Aorta (tissue), 5 donors: ENCODE measurements around the gene TMEM179. TPM values are rescaled to one million over a fixed set of nuclear protein-coding genes. Genes with fewer than 3 reads are reported as not detected.

Experiments used
- ATAC-seq: fragments of 200-7000 bp; cut with Tn5 transposase; one replicate; pipeline ENCODE4 v1.9.1; 2022; ENCODE audit warnings: moderate library complexity; ENCODE audit not compliant: low FRiP score
- DNase-seq, 2 donors: peaks; one replicate each; pipeline ENCODE4 v3.0.0-alpha.2; 2020
- H3K27ac ChIP-seq, 2 donors: one replicate each; pipeline ENCODE4 v1.5.1; 2013; ENCODE audit warnings: low read length in 2 of 2, mild to moderate bottlenecking in 2 of 2, moderate library complexity in 2 of 2, control low read depth in 1 of 2, inconsistent platforms in 1 of 2, low read depth in 1 of 2
- H3K27me3 ChIP-seq, 2 donors: one replicate each; pipeline ENCODE4 v1.6.1; 2013; ENCODE audit warnings: control low read depth in 1 of 2, low read length in 1 of 2, mild to moderate bottlenecking in 1 of 2, moderate library complexity in 1 of 2; ENCODE audit not compliant: insufficient read depth in 2 of 2, control insufficient read depth in 1 of 2
- H3K36me3 ChIP-seq, 2 donors: one replicate each; pipeline ENCODE4 v1.6.1; 2013; ENCODE audit warnings: control low read depth in 1 of 2, low read length in 1 of 2, mild to moderate bottlenecking in 1 of 2; ENCODE audit not compliant: insufficient read depth in 2 of 2, control insufficient read depth in 1 of 2
- H3K4me1 ChIP-seq, 2 donors: one replicate each; pipeline ENCODE4 v1.6.1; 2013; ENCODE audit warnings: low read length in 2 of 2, control low read depth in 1 of 2, mild to moderate bottlenecking in 1 of 2, moderate library complexity in 1 of 2; ENCODE audit not compliant: insufficient read depth in 2 of 2, control insufficient read depth in 1 of 2
- H3K4me3 ChIP-seq, 2 donors: one replicate each; pipeline ENCODE4 v1.5.1; 2013; ENCODE audit warnings: low read length in 2 of 2, control low read depth in 1 of 2, mild to moderate bottlenecking in 1 of 2
- H3K9me3 ChIP-seq: one replicate; pipeline ENCODE4 v1.6.1; 2013; ENCODE audit warnings: mild to moderate bottlenecking, low read length; ENCODE audit not compliant: control insufficient read depth
- WGBS, 2 donors: extraction: QIAGEN DNeasy Blood & Tissue Kit; methylation state at CpG; one replicate each; pipeline ENCODE4 v1.1.7; 2013; 5-methylcytosine and 5-hydroxymethylcytosine counted together
- intact Hi-C, 2 donors: fragments of 100-400 bp; cut with DNase I; formaldehyde crosslinking; loops; one replicate each; pipeline versions ENCODE4 v1.14.2 to v1.15.0; 2022
- polyA plus RNA-seq, 2 donors: library from polyadenylated mRNA; stranded (reverse); fragments of 200-250 nt; gene quantifications; one replicate each; pipeline ENCODE4 v1.2.3, GENCODE V29; 2013
- total RNA-seq, 2 donors: library from RNA; stranded (reverse); fragmentation: NEBNext Ultra II Directional; extraction: Animal tissue kit (Norgen Biotek cat#: 25700); gene quantifications; one replicate each; pipeline ENCODE4 v1.2.1, GENCODE V29; 2021
- donor health status: healthy with polysubstance abuse.
- donor health status: Bipolar disorder and iron deficiency.
- donor health status: DM: no; HTN: no; CAD: no.
- donor health status: DM: no; HTN: no; CAD: no.
- donor health status: DM: yes; HTN: yes; CAD: no.

The TMEM179 gene
- total and polyA plus RNA-seq, 4 donors: not detected

GRCh38 chr14:104564744-104565679, 39.6 kb downstream of the TMEM179 start:
- no peak overlapping the region for H3K4me3 ChIP-seq
- intact Hi-C loops: loop anchor here (2.0 to 5.0 kb wide), 3 partner anchors 428 to 488 kb away; partner anchors contain the start of gene KIF26A (in 2 of the 2)
- no peak for ATAC-seq
- DNase-seq: no peak
- H3K27me3 ChIP-seq: no peaks in the 10 kb centered on the region
- no peaks in the 10 kb centered on the region for H3K4me1 ChIP-seq
- H3K27ac ChIP-seq: no peak overlapping the region
- 71% methylated on average over 30 of the region's 30 CpGs for WGBS, 2 donors
- H3K36me3 ChIP-seq: no peaks in the 10 kb centered on the region
- H3K9me3 ChIP-seq: no peaks in the 10 kb centered on the region

DNA sequence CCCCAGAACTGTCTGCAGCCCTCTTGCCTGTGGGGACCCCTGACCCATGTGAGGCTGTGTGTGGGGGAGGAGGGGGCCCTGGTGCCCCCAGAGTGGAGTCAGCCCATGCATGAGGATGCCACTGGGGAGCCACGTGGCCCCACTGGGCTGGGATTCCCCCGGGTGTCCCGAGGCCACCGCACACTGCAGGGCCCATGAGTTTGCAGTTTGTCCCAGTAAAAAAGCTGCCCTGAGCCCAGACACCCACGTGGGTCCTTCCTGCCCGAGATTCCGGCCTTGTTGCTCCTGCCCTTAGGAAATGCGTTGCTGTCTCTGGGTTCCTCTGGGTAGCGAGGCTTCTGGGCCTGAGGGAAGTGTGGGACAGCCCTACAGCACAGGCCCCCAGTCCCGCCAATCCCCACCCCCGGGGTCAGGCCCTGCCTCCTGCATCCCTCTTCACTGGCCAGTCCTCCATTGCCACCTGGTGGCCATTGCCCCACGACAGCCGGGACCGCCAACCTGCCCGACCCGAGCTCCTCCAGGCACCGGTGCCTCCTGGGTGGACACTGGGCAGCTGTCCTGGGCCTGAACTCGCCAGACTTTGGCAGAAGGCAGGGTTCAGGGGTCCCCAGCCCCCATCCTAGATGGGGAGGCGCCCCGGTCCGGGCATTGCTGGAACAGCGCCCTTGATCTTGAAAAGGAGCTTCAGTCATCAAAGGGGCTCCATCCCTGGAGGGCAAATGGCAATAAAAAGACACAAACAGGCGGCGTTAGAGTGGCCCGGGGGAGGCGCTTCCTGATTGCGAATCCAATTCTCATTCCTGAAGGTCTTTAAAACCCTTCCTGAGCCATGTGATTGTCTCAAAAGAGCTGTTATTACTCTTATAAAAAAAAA, 40.6 kb downstream of the TMEM179 start:
- Histone ChIP-seq H3K9me3 (no peaks in the 10 kb centered on the region), H3K27ac (no peak overlapping the region), H3K27me3 (no peaks in the 10 kb centered on the region), H3K36me3 (no peaks in the 10 kb centered on the region), H3K4me3 (no peak overlapping the region), H3K4me1 (no peaks in the 10 kb centered on the region)
- peak; percentile 73 to 89 for DNase-seq
- WGBS, 2 donors: 5% methylated on average over 27 of the region's 27 CpGs
- peak; percentile 49 for ATAC-seq
- intact Hi-C loops: loop anchor here (2.0 to 5.0 kb wide), 3 partner anchors 427 to 487 kb away; partner anchors contain the start of gene KIF26A (in 2 of the 2)

DNA sequence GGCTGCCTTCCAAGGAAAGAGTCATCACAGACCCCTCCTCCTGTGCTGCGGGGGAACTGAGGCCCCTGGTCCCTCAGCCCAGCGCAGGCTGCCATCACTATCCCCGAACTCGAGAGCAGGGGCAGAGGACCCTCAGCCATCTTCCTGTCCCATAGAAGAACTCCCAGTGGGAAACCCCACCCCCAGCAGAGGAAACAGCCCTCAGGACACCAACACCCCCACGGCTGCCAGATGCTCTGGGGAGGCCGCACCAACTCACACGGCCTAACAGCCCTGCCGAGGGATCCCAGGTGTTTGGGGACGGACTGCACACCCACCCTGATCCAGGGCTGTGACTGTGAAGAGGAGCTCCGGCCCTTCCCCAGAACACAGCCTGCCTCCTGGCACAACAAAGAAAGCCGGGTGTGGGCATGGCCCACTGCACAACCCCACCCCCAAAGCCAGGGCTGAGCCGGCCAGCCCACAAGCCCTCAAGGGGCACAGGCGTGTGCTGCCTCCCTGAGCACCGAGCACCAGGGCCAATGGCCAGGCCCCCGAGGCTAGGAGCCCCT, 41.3 kb downstream of the TMEM179 start:
- Histone ChIP-seq H3K27ac (no peak overlapping the region), H3K4me1 (no peaks in the 10 kb centered on the region), H3K36me3 (no peaks in the 10 kb centered on the region), H3K4me3 (no peak overlapping the region), H3K27me3 (no peaks in the 10 kb centered on the region), H3K9me3 (no peaks in the 10 kb centered on the region)
- DNase-seq (no peak), ATAC-seq (no peak)
- intact Hi-C loops: loop anchor here (5.0 kb wide), 2 partner anchors 426 to 486 kb away; partner anchors contain the start of gene KIF26A (in 2 of the 2)
- 72 to 76% methylated on average over 15 of the region's 15 CpGs for WGBS, 2 donors

DNA sequence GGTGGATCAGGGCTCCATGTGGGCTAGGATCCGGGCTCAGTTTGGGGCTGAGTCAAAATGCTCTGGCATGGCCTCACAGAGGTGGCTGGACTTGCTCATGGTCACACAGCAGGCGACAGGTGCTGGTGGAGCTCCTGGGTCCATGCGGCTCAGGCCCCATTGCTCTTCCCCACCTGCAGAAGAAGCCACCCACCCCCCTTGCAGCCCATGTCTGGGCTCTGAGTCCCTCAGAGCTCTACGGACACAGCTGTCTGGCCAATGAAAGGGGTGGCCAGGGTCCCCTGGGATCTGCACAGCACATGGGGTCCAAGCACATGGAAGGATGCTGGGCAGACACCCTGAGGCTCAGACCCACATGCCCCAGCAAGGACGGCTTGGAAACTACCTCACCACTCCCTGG, 42.0 kb downstream of the TMEM179 start:
- H3K9me3 ChIP-seq: no peaks in the 10 kb centered on the region
- 81 to 87% methylated on average over 5 of the region's 5 CpGs for WGBS, 2 donors
- H3K36me3 ChIP-seq: no peaks in the 10 kb centered on the region
- ATAC-seq: no peak
- H3K27ac ChIP-seq: no peak overlapping the region
- intact Hi-C loops: loop anchor here (5.0 kb wide), 2 partner anchors 425 to 485 kb away; partner anchors contain the start of gene KIF26A (in 2 of the 2)
- H3K4me3 ChIP-seq: no peak overlapping the region
- no peaks in the 10 kb centered on the region for H3K4me1 ChIP-seq
- peak in 1 of 2 donors; percentile 52 for DNase-seq
- H3K27me3 ChIP-seq: no peaks in the 10 kb centered on the region

DNA sequence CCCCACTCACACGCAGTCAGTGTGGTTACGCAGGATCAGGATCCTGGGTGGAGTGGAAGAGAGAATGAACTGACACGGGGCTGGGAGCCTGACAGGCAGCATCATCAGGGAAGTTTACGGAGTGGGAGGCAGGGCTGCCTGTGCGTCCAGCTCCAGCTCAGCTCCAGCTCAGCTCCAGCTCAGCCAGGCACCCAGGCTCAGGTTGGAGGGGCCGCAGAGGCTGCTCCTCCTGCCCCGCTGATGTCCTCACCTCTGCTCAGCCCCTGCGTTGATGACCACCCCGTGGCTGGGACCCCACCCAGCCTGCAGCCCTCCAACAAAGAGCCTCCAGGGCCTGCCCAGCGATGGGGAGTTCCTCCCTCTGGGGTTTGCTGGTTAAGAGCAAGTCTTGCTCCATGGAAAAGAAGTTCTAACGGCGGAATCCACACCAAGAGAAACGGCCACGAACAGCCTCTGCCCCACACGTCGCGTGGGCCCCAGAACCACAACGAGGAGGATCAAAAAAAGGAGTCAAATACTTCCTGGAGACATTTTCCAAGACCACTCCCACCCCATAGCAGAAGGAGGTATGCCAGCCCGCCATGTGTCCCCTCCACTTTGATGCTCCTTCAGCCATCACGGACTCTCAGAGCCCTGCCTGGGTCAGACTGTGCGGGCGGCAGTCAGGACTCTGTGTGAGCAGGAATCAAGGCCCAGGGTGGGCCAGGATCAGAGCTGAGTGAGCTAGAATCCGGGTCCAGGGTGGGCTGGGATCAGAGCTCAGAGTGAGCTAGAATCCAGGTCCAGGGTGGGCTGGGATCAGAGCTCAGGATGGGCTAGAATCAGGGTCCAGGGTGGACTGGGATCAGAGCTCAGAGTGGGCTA, 42.7 kb downstream of the TMEM179 start:
- ATAC-seq (no peak), DNase-seq (peak in 1 of 2 donors; percentile 57)
- H3K4me1 ChIP-seq: no peaks in the 10 kb centered on the region
- no peak overlapping the region for H3K27ac ChIP-seq
- WGBS, 2 donors: 79 to 81% methylated on average over 20 to 23 of the region's 23 CpGs
- no peak overlapping the region for H3K4me3 ChIP-seq
- intact Hi-C loops: loop anchor here (5.0 kb wide), 2 partner anchors 425 to 485 kb away; partner anchors contain the start of gene KIF26A (in 2 of the 2)
- no peaks in the 10 kb centered on the region for H3K36me3 ChIP-seq
- H3K9me3 ChIP-seq: no peaks in the 10 kb centered on the region
- no peaks in the 10 kb centered on the region for H3K27me3 ChIP-seq

DNA sequence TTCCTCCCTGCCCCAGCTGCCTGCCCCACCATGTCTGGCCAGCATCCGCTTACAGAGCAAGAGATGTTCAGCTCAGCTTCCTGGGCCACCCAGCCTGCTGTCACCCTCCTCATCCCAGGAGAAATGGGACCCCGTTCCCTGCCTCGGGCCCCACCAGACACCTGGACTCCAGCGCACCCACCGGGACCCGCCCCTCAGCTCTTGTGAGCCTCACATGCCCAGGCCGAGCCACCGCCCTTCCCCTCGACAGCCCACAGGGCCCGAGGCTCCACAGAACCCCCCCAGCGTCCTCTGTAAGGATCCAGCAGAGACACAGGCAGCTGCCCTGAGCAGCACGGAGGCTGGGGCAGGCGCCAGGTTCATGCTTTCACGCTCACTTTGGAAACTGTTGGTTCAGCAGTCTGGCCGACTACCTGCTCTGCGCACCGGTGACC, 43.4 kb downstream of the TMEM179 start:
- intact Hi-C loops: loop anchor here (5.0 kb wide), 2 partner anchors 424 to 484 kb away; partner anchors contain the start of gene KIF26A (in 2 of the 2)
- 69 to 71% methylated on average over 16 to 17 of the region's 17 CpGs for WGBS, 2 donors

GRCh38 chr14:104560586-104560945, 44.0 kb downstream of the TMEM179 start:
- ATAC-seq (no peak), DNase-seq (peak in 1 of 2 donors; percentile 40)
- no peaks in the 10 kb centered on the region for H3K4me1 ChIP-seq
- no peak overlapping the region for H3K27ac ChIP-seq
- H3K4me3 ChIP-seq: no peak overlapping the region
- no peaks in the 10 kb centered on the region for H3K9me3 ChIP-seq
- H3K27me3 ChIP-seq: no peaks in the 10 kb centered on the region
- no peaks in the 10 kb centered on the region for H3K36me3 ChIP-seq
- intact Hi-C loops: loop anchor here (5.0 kb wide), 2 partner anchors 423 to 483 kb away; partner anchors contain the start of gene KIF26A (in 2 of the 2)
- 84 to 89% methylated on average over 3 of the region's 3 CpGs for WGBS, 2 donors

More for the DNA sequence above, 43.4 kb downstream of the TMEM179 start:
- DNase-seq (peak in 1 of 2 donors; percentile 62), ATAC-seq (no peak)
- H3K4me3 ChIP-seq: no peak overlapping the region
- no peaks in the 10 kb centered on the region for H3K9me3 ChIP-seq
- H3K4me1 ChIP-seq: no peaks in the 10 kb centered on the region
- H3K27ac ChIP-seq: no peak overlapping the region
- H3K27me3 ChIP-seq: no peaks in the 10 kb centered on the region
- no peaks in the 10 kb centered on the region for H3K36me3 ChIP-seq
